PFSK-1 (cell line): ENCODE measurements around the gene NRSN2.

Source experiments
- FOXP2 ChIP-seq: optimal IDR thresholded peaks from 2 replicates; pipeline ENCODE3; 2011; ENCODE audit warnings: borderline replicate concordance, control low read depth, inconsistent platforms; ENCODE audit not compliant: insufficient read depth; ENCODE audit errors: extremely low read length, extremely low read depth
- POLR2AphosphoS5 ChIP-seq: IDR thresholded peaks from 2 replicates; pipeline ENCODE4 v1.6.1; 2012; ENCODE audit warnings: low read depth, mild to moderate bottlenecking, control low read depth, low read length, moderate library complexity
- SIN3A ChIP-seq: IDR thresholded peaks from 2 replicates; pipeline ENCODE4 v1.6.1; 2012; ENCODE audit warnings: mild to moderate bottlenecking, low read length, moderate library complexity, borderline replicate concordance; ENCODE audit not compliant: insufficient read depth
- TAF1 ChIP-seq: IDR thresholded peaks from 2 replicates; pipeline ENCODE4 v1.6.1; 2012; ENCODE audit warnings: low read length, control low read depth, borderline replicate concordance; ENCODE audit not compliant: insufficient read depth
- TF ChIP-seq, protein P1 (sequence below), 2 experiments: IDR thresholded peaks; 2 replicates each; pipeline versions ENCODE4 v1.6.1 to v1.8.0; 2011 to 2012; ENCODE audit warnings: low read depth in 2 of 2, low read length in 2 of 2, control low read depth in 1 of 2, inconsistent platforms in 1 of 2, mild to moderate bottlenecking in 1 of 2, moderate library complexity in 1 of 2; ENCODE audit not compliant: insufficient read depth in 1 of 2

Gene NRSN2

DNA sequence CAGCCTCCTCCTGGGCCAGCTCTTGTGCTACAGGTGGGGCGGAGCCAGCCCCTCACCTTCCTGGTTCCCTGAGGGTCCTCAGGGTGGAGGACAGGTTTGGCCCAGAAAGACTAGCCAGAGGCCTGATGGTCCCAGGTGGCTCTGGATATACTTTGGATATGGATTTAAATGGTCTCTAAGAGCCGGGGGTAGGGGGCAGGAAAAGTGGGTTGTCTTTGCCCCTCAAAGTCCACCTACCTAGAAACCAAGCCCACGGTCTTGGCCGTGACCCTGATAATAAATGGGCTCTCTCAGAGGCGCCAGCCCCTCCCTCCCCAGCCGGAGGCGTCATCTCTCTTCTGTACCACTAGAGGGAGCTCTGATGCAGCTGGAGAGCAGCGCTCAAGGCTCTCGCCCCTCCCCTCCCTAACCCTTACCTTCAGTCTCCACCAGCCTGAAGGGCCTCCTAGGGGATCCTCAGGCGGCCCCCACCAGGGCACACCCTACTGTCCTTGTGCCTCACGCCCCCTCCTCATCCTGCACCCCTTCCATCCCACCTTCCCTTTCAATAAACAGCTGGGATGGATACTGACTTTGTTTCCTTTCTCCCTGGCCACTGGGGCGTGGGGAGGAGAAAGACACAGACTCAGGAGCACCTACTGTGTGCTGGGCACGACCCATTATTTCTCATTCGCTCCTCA, 7.5 kb downstream of the NRSN2 start:
- TF ChIP-seq TAF1, result no peak
- TF ChIP-seq POLR2AphosphoS5, result peak; percentile 71; the same call in 1 of the 2 replicates
- peak; percentile 61; the same call in 1 of the 2 replicates for TF ChIP-seq SIN3A
- TF ChIP-seq FOXP2, result no peak
- TF ChIP-seq, protein P1, sequence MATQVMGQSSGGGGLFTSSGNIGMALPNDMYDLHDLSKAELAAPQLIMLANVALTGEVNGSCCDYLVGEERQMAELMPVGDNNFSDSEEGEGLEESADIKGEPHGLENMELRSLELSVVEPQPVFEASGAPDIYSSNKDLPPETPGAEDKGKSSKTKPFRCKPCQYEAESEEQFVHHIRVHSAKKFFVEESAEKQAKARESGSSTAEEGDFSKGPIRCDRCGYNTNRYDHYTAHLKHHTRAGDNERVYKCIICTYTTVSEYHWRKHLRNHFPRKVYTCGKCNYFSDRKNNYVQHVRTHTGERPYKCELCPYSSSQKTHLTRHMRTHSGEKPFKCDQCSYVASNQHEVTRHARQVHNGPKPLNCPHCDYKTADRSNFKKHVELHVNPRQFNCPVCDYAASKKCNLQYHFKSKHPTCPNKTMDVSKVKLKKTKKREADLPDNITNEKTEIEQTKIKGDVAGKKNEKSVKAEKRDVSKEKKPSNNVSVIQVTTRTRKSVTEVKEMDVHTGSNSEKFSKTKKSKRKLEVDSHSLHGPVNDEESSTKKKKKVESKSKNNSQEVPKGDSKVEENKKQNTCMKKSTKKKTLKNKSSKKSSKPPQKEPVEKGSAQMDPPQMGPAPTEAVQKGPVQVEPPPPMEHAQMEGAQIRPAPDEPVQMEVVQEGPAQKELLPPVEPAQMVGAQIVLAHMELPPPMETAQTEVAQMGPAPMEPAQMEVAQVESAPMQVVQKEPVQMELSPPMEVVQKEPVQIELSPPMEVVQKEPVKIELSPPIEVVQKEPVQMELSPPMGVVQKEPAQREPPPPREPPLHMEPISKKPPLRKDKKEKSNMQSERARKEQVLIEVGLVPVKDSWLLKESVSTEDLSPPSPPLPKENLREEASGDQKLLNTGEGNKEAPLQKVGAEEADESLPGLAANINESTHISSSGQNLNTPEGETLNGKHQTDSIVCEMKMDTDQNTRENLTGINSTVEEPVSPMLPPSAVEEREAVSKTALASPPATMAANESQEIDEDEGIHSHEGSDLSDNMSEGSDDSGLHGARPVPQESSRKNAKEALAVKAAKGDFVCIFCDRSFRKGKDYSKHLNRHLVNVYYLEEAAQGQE (IDR thresholded peaks at IDR 0.05; ENCODE audit: insufficient read depth in 1 of 2, low read depth in 2 of 2, low read length in 2 of 2), result peak in 1 of 2 experiments; percentile 24; a peak in 1 of 4 replicates

DNA sequence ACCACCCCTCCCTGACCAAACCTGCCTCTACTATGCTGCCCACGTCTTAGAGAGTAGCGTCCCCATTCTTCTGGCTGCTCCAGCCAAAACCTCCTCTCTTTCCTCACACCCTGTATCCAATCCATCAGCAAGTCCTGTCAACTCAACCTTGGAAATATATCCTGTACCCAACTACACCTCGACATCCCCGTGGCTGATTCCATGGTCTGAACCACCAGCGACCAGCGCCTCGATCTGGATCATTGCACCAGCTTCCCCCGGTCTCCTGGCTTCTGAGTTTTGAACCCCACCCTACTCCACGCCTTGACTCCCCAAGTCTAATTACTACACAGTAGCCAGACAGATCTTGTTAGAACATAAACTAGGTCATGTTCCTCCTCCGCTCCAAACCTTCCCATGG, 9.8 kb downstream of the NRSN2 start:
- TF ChIP-seq POLR2AphosphoS5 (no peak), FOXP2 (no peak), TAF1 (no peak), SIN3A (no peak)
- TF ChIP-seq, protein P1 (IDR thresholded peaks at IDR 0.05; ENCODE audit: insufficient read depth in 1 of 2, low read depth in 2 of 2, low read length in 2 of 2), result no peak

DNA sequence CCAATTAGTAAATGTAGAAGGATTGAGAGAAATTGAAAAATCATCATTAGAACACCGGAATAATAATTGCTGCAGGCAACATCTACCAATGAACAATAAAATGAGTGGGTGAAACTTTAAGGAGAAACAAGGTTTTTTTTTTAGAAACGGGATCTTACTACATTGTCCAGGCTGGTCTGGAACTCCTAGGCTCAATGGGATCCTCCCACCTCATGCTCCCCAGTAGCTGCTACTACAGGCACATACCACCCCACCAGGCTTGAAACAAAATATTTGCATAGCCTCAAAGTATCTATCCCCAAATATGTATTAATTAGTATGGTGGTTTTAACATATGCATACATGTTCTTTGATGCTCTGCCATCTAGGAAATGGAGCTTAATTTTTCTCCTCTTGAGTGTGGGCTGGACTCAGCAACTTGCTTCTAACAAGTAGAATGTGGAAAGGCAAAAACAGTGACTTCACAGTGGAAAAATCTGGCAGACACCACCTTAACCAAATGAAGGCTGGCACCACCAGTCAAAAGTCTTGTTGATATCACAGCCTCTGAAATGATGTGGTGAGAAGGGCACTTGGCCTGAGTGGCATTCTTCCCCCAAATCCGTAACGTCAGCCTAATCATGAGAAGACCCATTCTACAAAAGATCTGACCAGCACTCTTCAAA, 12.1 kb downstream of the NRSN2 start:
- no peak for TF ChIP-seq FOXP2
- no peak for TF ChIP-seq POLR2AphosphoS5
- TF ChIP-seq, protein P1 (IDR thresholded peaks at IDR 0.05; ENCODE audit: insufficient read depth in 1 of 2, low read depth in 2 of 2, low read length in 2 of 2), result no peak
- TF ChIP-seq SIN3A, result no peak
- TF ChIP-seq TAF1, result no peak

DNA sequence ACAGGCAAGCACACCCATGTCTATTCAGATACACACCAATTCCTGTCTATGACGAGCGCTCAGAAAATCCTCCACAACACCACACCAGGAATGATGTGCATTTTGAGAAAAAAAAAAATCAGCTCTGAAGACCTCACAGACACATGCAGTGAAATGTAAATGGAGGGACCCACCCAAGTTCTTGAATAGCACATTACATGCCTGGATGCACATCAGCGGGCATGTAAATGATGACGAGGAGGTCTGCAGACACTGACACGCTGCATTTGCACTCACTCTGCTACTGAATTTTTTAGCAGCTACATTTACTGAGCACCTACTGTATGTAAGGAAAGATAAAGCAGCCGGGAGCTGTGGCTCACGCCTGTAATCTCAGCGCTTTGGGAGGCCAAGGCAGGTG, 14.7 kb downstream of the NRSN2 start:
- TF ChIP-seq, protein P1 (IDR thresholded peaks at IDR 0.05; ENCODE audit: insufficient read depth in 1 of 2, low read depth in 2 of 2, low read length in 2 of 2), result no peak
- no peak for TF ChIP-seq FOXP2
- no peak for TF ChIP-seq POLR2AphosphoS5
- no peak for TF ChIP-seq SIN3A
- TF ChIP-seq TAF1, result no peak
